H1 (cell line): ENCODE measurements around the gene NCK2. TPM values are rescaled to one million over a fixed set of nuclear protein-coding genes. Genes with fewer than 3 reads are reported as not detected.

Source experiments
- CTCF ChIA-PET: fragments of 300-600 bp; sonication (Branson Sonifier 250); formaldehyde crosslinking; loops from one replicate; lab custom pipeline; 2021; ENCODE audit not compliant: partially characterized antibody; lab: Charles Lee
- POLR2A ChIA-PET: fragments of 300-600 bp; sonication (Branson Sonifier 250); formaldehyde crosslinking; loops from one replicate; lab custom pipeline; 2021; ENCODE audit warnings: inconsistent platforms; ENCODE audit not compliant: partially characterized antibody; lab: Charles Lee
- DNase-seq, 2 experiments: peaks; one replicate each; pipeline versions ENCODE4 v3.0.0 to v3.0.0-alpha.2; 2010 to 2022; ENCODE audit warnings: low spot score in 2 of 2, low read depth in 1 of 2, mixed read lengths in 1 of 2
- FAIRE-seq: peaks from 2 replicates; lab custom pipeline; 2011; peaks lifted over from hg19 to GRCh38; lab: Jason Lieb, UNC
- H2AFZ ChIP-seq: 2 replicates; pipeline ENCODE4 v1.8.1; 2012; ENCODE audit warnings: low read length, inconsistent platforms
- H2AK5ac ChIP-seq: 2 replicates; pipeline ENCODE4 v1.6.1; 2013; ENCODE audit warnings: low read depth, low read length
- H2BK120ac ChIP-seq: replicated peaks from 2 replicates; pipeline ENCODE3; 2013; ENCODE audit warnings: low read depth, low read length, inconsistent platforms
- H2BK12ac ChIP-seq: 2 replicates; pipeline ENCODE4 v1.6.1; 2013; ENCODE audit warnings: low read depth, low read length
- H2BK15ac ChIP-seq: 2 replicates; pipeline ENCODE4 v1.6.1; 2013; ENCODE audit warnings: low read length
- H2BK20ac ChIP-seq: 2 replicates; pipeline ENCODE4 v1.6.1; 2013; ENCODE audit warnings: low read length
- H2BK5ac ChIP-seq: 2 replicates; pipeline ENCODE4 v1.6.1; 2013; ENCODE audit warnings: low read depth, low read length
- H3K14ac ChIP-seq: 2 replicates; pipeline ENCODE4 v1.6.1; 2013; ENCODE audit warnings: inconsistent platforms; ENCODE audit not compliant: insufficient read length
- H3K18ac ChIP-seq: 2 replicates; pipeline ENCODE4 v1.6.1; 2013; ENCODE audit warnings: low read length; ENCODE audit errors: extremely low read depth
- H3K23ac ChIP-seq: 2 replicates; pipeline ENCODE4 v1.6.1; 2013; ENCODE audit warnings: inconsistent platforms; ENCODE audit not compliant: insufficient read length
- H3K23me2 ChIP-seq: 2 replicates; pipeline ENCODE4 v1.6.1; 2013; ENCODE audit warnings: low read depth, low read length
- H3K27ac ChIP-seq: 2 replicates; pipeline ENCODE4 v1.6.1; 2011; ENCODE audit warnings: low read depth, low read length, inconsistent platforms
- H3K27me3 ChIP-seq, 4 experiments: replicated peaks in 1 of 4; 1 replicate in 1 of 4; 2 replicates in 3 of 4; pipeline versions ENCODE4 v1.6.1 to v1.8.1; 2011 to 2013; ENCODE audit warnings: low read length in 3 of 4, mild to moderate bottlenecking in 3 of 4, inconsistent platforms in 2 of 4, mixed read lengths in 2 of 4, moderate library complexity in 1 of 4; ENCODE audit not compliant: control insufficient read depth in 3 of 4, insufficient read depth in 3 of 4; ENCODE audit errors: extremely low read depth in 1 of 4
- H3K36me3 ChIP-seq, 4 experiments: 2 replicates each; pipeline versions ENCODE4 v1.6.1 to v1.8.1; 2011 to 2013; ENCODE audit warnings: mild to moderate bottlenecking in 4 of 4, low read length in 3 of 4, moderate library complexity in 2 of 4, control low read depth in 1 of 4, inconsistent platforms in 1 of 4; ENCODE audit not compliant: insufficient read depth in 4 of 4, control insufficient read depth in 2 of 4
- H3K4ac ChIP-seq: replicated peaks from 2 replicates; pipeline ENCODE3; 2013; ENCODE audit warnings: low read length, low read depth, mixed read lengths, inconsistent platforms; ENCODE audit not compliant: insufficient read length
- H3K4me1 ChIP-seq, 4 experiments: replicated peaks in 1 of 4; 1 replicate in 1 of 4; 2 replicates in 3 of 4; pipeline versions ENCODE4 v1.6.1 to v1.8.1; 2011 to 2013; ENCODE audit warnings: low read length in 3 of 4, inconsistent platforms in 2 of 4, mixed read lengths in 1 of 4; ENCODE audit not compliant: insufficient read depth in 4 of 4, control insufficient read depth in 3 of 4
- H3K4me2 ChIP-seq, 2 experiments: 2 replicates each; pipeline versions ENCODE4 v1.6.1 to v1.8.1; 2011 to 2013; ENCODE audit warnings: low read depth in 2 of 2, low read length in 2 of 2, control low read depth in 1 of 2, inconsistent platforms in 1 of 2, mild to moderate bottlenecking in 1 of 2; ENCODE audit not compliant: insufficient read depth in 1 of 2
- H3K4me3 ChIP-seq, 4 experiments: fragments of 200-600, 300-600 bp in 1 of 4; sonication (generic), shearing (Covaris generic), sonication (Bioruptor Twin) in 1 of 4; 2 replicates each; pipeline versions ENCODE4 v1.5.1 to v1.8.1; 2011 to 2016; ENCODE audit warnings: low read length in 4 of 4, low read depth in 3 of 4, control low read depth in 2 of 4, inconsistent platforms in 2 of 4, mild to moderate bottlenecking in 2 of 4, mixed read lengths in 1 of 4, moderate library complexity in 1 of 4; ENCODE audit not compliant: insufficient read depth in 2 of 4; ENCODE audit errors: extremely low read depth in 1 of 4
- H3K56ac ChIP-seq: replicated peaks from 2 replicates; pipeline ENCODE3; 2013; ENCODE audit warnings: low read depth, mild to moderate bottlenecking, mixed read lengths, low read length, inconsistent platforms; ENCODE audit not compliant: insufficient read length
- H3K79me1 ChIP-seq: 2 replicates; pipeline ENCODE4 v1.6.1; 2013; ENCODE audit warnings: low read depth, low read length, control low read depth
- H3K79me2 ChIP-seq, 2 experiments: 2 replicates each; pipeline versions ENCODE4 v1.6.1 to v1.8.1; 2012 to 2013; ENCODE audit warnings: low read length in 2 of 2, mild to moderate bottlenecking in 2 of 2, inconsistent platforms in 1 of 2; ENCODE audit not compliant: insufficient read depth in 2 of 2, control insufficient read depth in 1 of 2
- H3K9ac ChIP-seq, 4 experiments: replicated peaks in 1 of 4; 1 replicate in 1 of 4; 2 replicates in 3 of 4; pipeline versions ENCODE4 v1.6.1 to v1.8.1; 2011 to 2013; ENCODE audit warnings: low read depth in 3 of 4, low read length in 3 of 4, control low read depth in 2 of 4, mild to moderate bottlenecking in 2 of 4, moderate library complexity in 2 of 4, inconsistent platforms in 1 of 4; ENCODE audit errors: extremely low read depth in 1 of 4
- H3K9me3 ChIP-seq, 2 experiments: 2 replicates each; pipeline versions ENCODE4 v1.6.1 to v1.8.1; 2012 to 2013; ENCODE audit warnings: mild to moderate bottlenecking in 2 of 2, moderate library complexity in 2 of 2, control low read depth in 1 of 2, inconsistent platforms in 1 of 2, low read depth in 1 of 2, low read length in 1 of 2, mixed read lengths in 1 of 2; ENCODE audit not compliant: insufficient read depth in 2 of 2
- H4K20me1 ChIP-seq, 2 experiments: replicated peaks in 1 of 2; 2 replicates each; pipeline versions ENCODE3 to v1.8.1; 2011 to 2013; ENCODE audit warnings: inconsistent platforms in 2 of 2, low read length in 2 of 2, mild to moderate bottlenecking in 1 of 2; ENCODE audit not compliant: insufficient read depth in 2 of 2, control insufficient read depth in 1 of 2
- H4K5ac ChIP-seq: 2 replicates; pipeline ENCODE4 v1.6.1; 2013; ENCODE audit warnings: low read length, low read depth, mixed read lengths, inconsistent platforms; ENCODE audit not compliant: insufficient read length
- H4K8ac ChIP-seq: 2 replicates; pipeline ENCODE4 v1.8.0; 2013; ENCODE audit warnings: mild to moderate bottlenecking, moderate library complexity, low read length, inconsistent platforms; ENCODE audit not compliant: insufficient read depth; ENCODE audit errors: extremely low read depth
- H4K91ac ChIP-seq: replicated peaks from 2 replicates; pipeline ENCODE3; 2013; ENCODE audit warnings: low read length, mixed read lengths, inconsistent platforms; ENCODE audit not compliant: insufficient read length
- EGR1 ChIP-seq: IDR thresholded peaks from 2 replicates; pipeline ENCODE4 v1.6.1; 2011; ENCODE audit warnings: low read depth, low read length, borderline replicate concordance
- EZH2 ChIP-seq: fragments of 200-600 bp; sonication (generic); IDR thresholded peaks from 2 replicates; pipeline ENCODE4 v1.7.1; 2012; ENCODE audit warnings: low read depth, mild to moderate bottlenecking, moderate library complexity, low read length, inconsistent platforms; ENCODE audit not compliant: severe bottlenecking
- WGBS, 2 experiments: shearing (Covaris generic) in 1 of 2; methylation state at CpG; one replicate each; pipeline versions ENCODE4 v1.1.6 to v1.1.7; 2013 to 2015; ENCODE audit warnings: low lambda C conversion rate in 2 of 2, mixed read lengths in 2 of 2, inconsistent platforms in 1 of 2, low coverage in 1 of 2, missing lambda C conversion rate in 1 of 2; ENCODE audit not compliant: insufficient replicate concordance in 2 of 2, insufficient coverage in 1 of 2, insufficient read length in 1 of 2; ENCODE audit errors: extremely low coverage in 1 of 2, missing lambda C conversion rate in 1 of 2; 5-methylcytosine and 5-hydroxymethylcytosine counted together
- polyA plus RNA-seq, 7 experiments: library from polyadenylated mRNA; depleted of rRNA in 3 of 7; stranded (reverse) in 5 of 7; unstranded in 2 of 7; fragments of >200 nt in 5 of 7; fragments of 200-250 nt in 2 of 7; gene quantifications; 1 replicate in 5 of 7; 2 replicates in 1 of 7; 4 replicates in 1 of 7; pipeline versions ENCODE4 v1.2.1 to v1.2.3, GENCODE V29; 2011 to 2013; ENCODE audit warnings: missing spikeins in 2 of 7, mixed read lengths in 2 of 7
- total RNA-seq: library from RNA; stranded (reverse); fragmentation: NEBNext Ultra II Directional; extraction: Animal tissue kit (Norgen Biotek cat#: 25700); gene quantifications from 2 replicates; pipeline ENCODE4 v1.2.1, GENCODE V29; 2021

Gene NCK2
- total and polyA plus RNA-seq, 2 of the 8 experiments (the other 6 are each of a cell fraction or from before 2014, with no cell fraction given), result 30.3 to 65.7 TPM

DNA sequence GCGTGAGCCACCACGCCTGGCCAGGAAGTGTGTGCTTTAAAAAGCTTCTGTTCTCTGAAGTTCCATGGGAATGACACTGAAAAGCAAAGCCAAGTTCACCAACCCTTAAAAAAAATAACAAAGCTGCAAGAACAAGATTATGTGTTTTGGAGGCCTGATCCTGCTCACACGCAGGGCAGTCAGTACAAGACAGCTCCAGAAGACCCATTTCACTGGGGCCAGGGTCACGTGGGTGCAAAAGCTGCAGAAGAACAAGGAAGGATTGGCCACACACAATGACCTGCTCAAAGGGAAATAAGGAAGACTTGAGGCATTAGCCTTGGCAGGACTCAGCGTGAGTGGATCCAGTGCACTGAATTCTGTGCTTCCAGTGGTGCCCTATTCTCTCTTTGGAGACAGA is 187.9 kb downstream of the NCK2 start:
- H3K56ac ChIP-seq, result no peak overlapping the region
- no peak overlapping the region for H4K91ac ChIP-seq
- H2BK120ac ChIP-seq, result no peak overlapping the region
- no peaks in the 10 kb centered on the region for H3K9me3 ChIP-seq
- H3K14ac ChIP-seq, result no peak overlapping the region
- POLR2A ChIA-PET, result no interaction called here
- H2BK20ac ChIP-seq, result no peak overlapping the region
- H2AK5ac ChIP-seq, result no peak overlapping the region
- H3K4me3 ChIP-seq, result no peak overlapping the region
- no peak overlapping the region for H3K9ac ChIP-seq
- CTCF ChIA-PET, result interaction anchor here (1.3 kb wide), 1 partner anchor 13 kb away, joined by 5 read pairs; no protein-coding TSS in a partner anchor
- H3K23me2 ChIP-seq, result peaks cover 15% of the 10 kb centered on the region
- H2AFZ ChIP-seq, result no peak overlapping the region
- H3K23ac ChIP-seq, result no peak overlapping the region
- no peak overlapping the region for H2BK12ac ChIP-seq
- no peak overlapping the region for H4K8ac ChIP-seq
- H3K4me1 ChIP-seq, result no peaks in the 10 kb centered on the region
- H2BK5ac ChIP-seq, result no peak overlapping the region
- no peaks in the 10 kb centered on the region; the same call in 1 of the 2 replicates for H3K79me1 ChIP-seq
- no peaks in the 10 kb centered on the region for H3K36me3 ChIP-seq
- H3K4me2 ChIP-seq, result no peak overlapping the region
- H4K5ac ChIP-seq, result no peak overlapping the region
- no peak for DNase-seq
- H2BK15ac ChIP-seq, result no peak overlapping the region
- 85% methylated on average over 5 of the region's 5 CpGs; no CpG with 5 or more reads in 1 of the 2 experiments for WGBS, 2 experiments
- no peak for FAIRE-seq
- H3K27me3 ChIP-seq, result no peaks in the 10 kb centered on the region
- peaks cover 0 to 1% of the 10 kb centered on the region in 2 experiments for H4K20me1 ChIP-seq
- no peaks in the 10 kb centered on the region for H3K79me2 ChIP-seq
- no peak overlapping the region for H3K18ac ChIP-seq
- no peak overlapping the region for H3K27ac ChIP-seq
- H3K4ac ChIP-seq, result no peak overlapping the region
- TF ChIP-seq EGR1 (no peak), EZH2 (no peak)
